Calu3 (cell line): ENCODE results near the gene VSIR. TPM values are rescaled to one million over a fixed set of nuclear protein-coding genes. Genes with fewer than 3 reads are reported as not detected.

ENCODE experiments used
- BruUV-seq: library from RNA; stranded (reverse); fragments of 400-500 nt; replicated peaks from 2 replicates; lab custom pipeline; 2021; lab: Mats Ljungman, UMichigan
- CTCF ChIA-PET: fragments of 300-600 bp; sonication (Branson Sonifier 250); formaldehyde crosslinking; loops from one replicate; lab custom pipeline; 2022; ENCODE audit warnings: antibody characterized with exemption; lab: Charles Lee
- DNase-seq: peaks from one replicate; pipeline ENCODE4 v3.0.0; 2022
- H3K27ac Mint-ChIP-seq: one replicate; pipeline ENCODE4 v1.8.0; 2022; ENCODE audit warnings: mixed read lengths; ENCODE audit not compliant: unreplicated experiment
- H3K27me3 Mint-ChIP-seq: one replicate; pipeline ENCODE4 v1.8.0; 2022; ENCODE audit warnings: mixed read lengths; ENCODE audit not compliant: unreplicated experiment
- H3K36me3 Mint-ChIP-seq: one replicate; pipeline ENCODE4 v1.8.0; 2022; ENCODE audit warnings: mild to moderate bottlenecking, moderate library complexity, mixed read lengths; ENCODE audit not compliant: insufficient read depth, unreplicated experiment
- H3K4me1 Mint-ChIP-seq: one replicate; pipeline ENCODE4 v1.8.0; 2022; ENCODE audit warnings: mild to moderate bottlenecking, low read depth, mixed read lengths; ENCODE audit not compliant: unreplicated experiment
- H3K4me3 Mint-ChIP-seq: one replicate; pipeline ENCODE4 v1.8.0; 2022; ENCODE audit warnings: mild to moderate bottlenecking, low read depth, moderate library complexity, mixed read lengths; ENCODE audit not compliant: unreplicated experiment
- H3K9me3 Mint-ChIP-seq: one replicate; pipeline ENCODE4 v1.8.0; 2022; ENCODE audit warnings: low read depth, mixed read lengths; ENCODE audit not compliant: unreplicated experiment
- intact Hi-C: fragments of 100-400 bp; cut with micrococcal nuclease; formaldehyde crosslinking; loops from one replicate; pipeline ENCODE4 v1.10.0; 2022; ENCODE audit not compliant: unreplicated experiment
- total RNA-seq: library from RNA; stranded (reverse); gene quantifications from 2 replicates; pipeline ENCODE4 v1.2.3, GENCODE V29; 2022
- TF ChIP-seq, protein P1 (sequence below): fragments of 200-600 bp; IDR thresholded peaks from one replicate; pipeline ENCODE4 v1.8.0; 2022; ENCODE audit warnings: antibody characterized with exemption; ENCODE audit not compliant: unreplicated experiment

Gene VSIR
- total RNA-seq, 1 experiment from 2014 or later = 30.1 TPM

- CTCF ChIA-PET = interaction anchor here (0.8 to 1.4 kb wide), 3 partner anchors 45 to 371 kb away, joined by 3 to 5 read pairs (median 3); no protein-coding TSS in a partner anchor
- Mint-ChIP-seq H3K9me3 (no peaks in the 10 kb centered on the region), H3K4me3 (no peak overlapping the region), H3K27ac (peak overlapping the region; percentile 70), H3K27me3 (no peaks in the 10 kb centered on the region), H3K4me1 (peaks cover 18% of the 10 kb centered on the region), H3K36me3 (peaks cover 4% of the 10 kb centered on the region)
- TF ChIP-seq, protein P1, sequence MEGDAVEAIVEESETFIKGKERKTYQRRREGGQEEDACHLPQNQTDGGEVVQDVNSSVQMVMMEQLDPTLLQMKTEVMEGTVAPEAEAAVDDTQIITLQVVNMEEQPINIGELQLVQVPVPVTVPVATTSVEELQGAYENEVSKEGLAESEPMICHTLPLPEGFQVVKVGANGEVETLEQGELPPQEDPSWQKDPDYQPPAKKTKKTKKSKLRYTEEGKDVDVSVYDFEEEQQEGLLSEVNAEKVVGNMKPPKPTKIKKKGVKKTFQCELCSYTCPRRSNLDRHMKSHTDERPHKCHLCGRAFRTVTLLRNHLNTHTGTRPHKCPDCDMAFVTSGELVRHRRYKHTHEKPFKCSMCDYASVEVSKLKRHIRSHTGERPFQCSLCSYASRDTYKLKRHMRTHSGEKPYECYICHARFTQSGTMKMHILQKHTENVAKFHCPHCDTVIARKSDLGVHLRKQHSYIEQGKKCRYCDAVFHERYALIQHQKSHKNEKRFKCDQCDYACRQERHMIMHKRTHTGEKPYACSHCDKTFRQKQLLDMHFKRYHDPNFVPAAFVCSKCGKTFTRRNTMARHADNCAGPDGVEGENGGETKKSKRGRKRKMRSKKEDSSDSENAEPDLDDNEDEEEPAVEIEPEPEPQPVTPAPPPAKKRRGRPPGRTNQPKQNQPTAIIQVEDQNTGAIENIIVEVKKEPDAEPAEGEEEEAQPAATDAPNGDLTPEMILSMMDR = no peak
- no TSS peak for BruUV-seq
- no peak for DNase-seq
- intact Hi-C loops = no loop called here
Measured at GRCh38 chr10:71714031-71714410, 59.3 kb downstream of the VSIR start.

DNA sequence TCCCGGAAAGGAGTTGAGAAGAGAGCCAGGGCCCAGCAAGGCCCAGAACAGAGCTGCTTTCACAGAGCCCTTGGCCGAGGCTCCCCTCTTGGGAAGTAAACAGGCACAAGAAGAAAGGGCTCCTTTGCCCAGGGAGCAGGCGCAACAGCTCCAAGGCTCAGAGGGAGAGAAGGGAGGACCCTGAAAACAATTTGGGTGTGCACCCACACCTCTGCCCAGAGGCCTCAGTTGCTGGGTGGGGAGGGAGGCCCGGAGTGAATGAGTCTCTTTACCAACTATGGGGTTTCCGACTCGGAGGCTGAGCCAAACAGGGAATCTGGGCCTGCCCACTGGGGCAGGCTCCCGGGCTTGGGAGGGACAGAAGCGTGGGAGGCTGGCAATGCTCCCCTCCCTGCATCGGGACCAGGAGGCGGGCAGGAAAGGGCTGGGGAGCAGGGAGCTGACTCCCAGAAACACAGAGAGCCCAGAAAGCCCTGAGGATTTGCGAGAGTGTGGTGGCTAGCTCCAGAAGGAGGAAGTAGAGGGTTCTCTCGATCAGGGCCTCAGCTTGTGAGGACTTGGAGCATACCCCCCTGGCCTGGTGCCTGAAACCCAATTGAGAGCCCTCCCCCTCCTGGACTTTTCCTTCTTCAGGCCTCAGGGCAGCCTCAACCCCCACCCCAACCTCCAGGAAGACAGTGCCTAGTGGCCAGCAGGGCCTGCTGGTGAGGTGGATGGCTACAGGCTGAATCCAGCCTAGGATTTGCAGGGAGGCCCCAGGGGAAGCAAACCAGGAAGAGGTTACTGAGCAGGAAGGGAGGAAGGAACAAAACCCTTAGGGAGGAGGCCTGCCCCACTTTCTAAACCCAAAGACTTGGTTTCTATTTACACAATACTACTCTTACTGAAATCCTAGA, 59.9 kb downstream of the VSIR start:
- CTCF ChIA-PET = interaction anchor here (0.8 to 1.6 kb wide), 4 partner anchors 16 to 370 kb away, joined by 3 to 5 read pairs (median 4); no protein-coding TSS in a partner anchor
- Mint-ChIP-seq H3K4me1 (peaks cover 18% of the 10 kb centered on the region), H3K9me3 (no peaks in the 10 kb centered on the region), H3K27me3 (no peaks in the 10 kb centered on the region), H3K36me3 (peaks cover 4% of the 10 kb centered on the region), H3K4me3 (no peak overlapping the region), H3K27ac (peak overlapping the region; percentile 70)
- intact Hi-C loops = no loop called here
- no TSS peak for BruUV-seq
- peak; percentile 44 for DNase-seq
- TF ChIP-seq, protein P1 = no peak

DNA sequence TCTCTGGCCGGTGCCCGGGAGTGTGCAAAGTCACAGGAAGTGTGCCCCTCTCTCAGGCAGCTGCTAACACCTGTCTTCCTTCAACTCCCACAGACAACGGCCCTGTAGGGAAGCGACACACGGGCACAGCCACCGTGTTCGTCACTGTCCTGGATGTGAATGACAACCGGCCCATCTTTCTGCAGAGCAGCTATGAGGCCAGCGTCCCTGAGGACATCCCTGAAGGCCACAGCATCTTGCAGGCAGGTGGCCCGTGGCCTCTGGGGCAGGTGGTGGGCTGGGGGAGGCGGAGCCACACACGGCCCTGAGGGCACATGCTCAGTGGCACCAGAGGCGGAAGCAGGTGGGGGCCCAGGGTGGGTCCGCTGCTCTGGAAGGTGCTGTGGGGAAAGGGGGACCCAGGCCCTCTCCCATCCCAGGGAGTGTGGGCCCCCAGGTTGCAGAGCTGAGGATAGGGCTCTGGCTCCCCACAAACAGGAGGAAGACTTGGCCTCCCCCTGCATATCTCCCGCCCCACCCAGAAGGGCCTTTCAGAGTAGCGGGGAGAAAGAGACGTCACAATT, 60.7 kb downstream of the VSIR start:
- Mint-ChIP-seq H3K4me1 (peaks cover 18% of the 10 kb centered on the region), H3K36me3 (peaks cover 4% of the 10 kb centered on the region), H3K27me3 (no peaks in the 10 kb centered on the region), H3K9me3 (no peaks in the 10 kb centered on the region), H3K27ac (no peak overlapping the region), H3K4me3 (no peak overlapping the region)
- CTCF ChIA-PET = interaction anchor here (1.1 to 1.6 kb wide), 3 partner anchors 16 to 369 kb away, joined by 3 to 5 read pairs (median 4); no protein-coding TSS in a partner anchor
- intact Hi-C loops = no loop called here
- BruUV-seq = no TSS peak
- TF ChIP-seq, protein P1 = no peak
- DNase-seq = no peak

DNA sequence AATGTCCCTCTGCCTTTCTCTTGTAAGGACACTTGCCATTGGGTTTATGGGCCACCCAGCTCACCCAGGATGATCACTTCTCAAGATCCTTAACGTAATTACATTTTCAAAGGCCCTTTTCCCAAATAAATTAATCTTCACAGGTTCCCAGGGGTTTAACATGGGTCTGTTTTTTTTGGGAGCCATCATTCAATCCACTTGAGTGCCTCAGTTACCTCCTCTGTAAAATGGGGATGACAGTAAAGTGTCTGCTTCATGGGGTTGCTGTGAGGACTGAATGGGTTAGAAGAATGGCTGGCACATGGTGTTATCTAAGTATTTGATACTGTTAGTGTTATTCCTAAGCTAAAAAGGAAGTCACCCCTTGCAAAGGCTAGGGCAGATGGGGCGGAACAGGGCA, 61.1 kb downstream of the VSIR start:
- intact Hi-C loops = no loop called here

More for the DNA sequence above, 61.1 kb downstream of the VSIR start:
- Mint-ChIP-seq H3K27me3 (no peaks in the 10 kb centered on the region), H3K27ac (no peak overlapping the region), H3K36me3 (peaks cover 4% of the 10 kb centered on the region), H3K9me3 (no peaks in the 10 kb centered on the region), H3K4me3 (no peak overlapping the region), H3K4me1 (peaks cover 18% of the 10 kb centered on the region)
- no TSS peak for BruUV-seq
- TF ChIP-seq, protein P1 = no peak
- DNase-seq = no peak
- CTCF ChIA-PET = interaction anchor here (1.6 kb wide), 1 partner anchor 15 kb away, joined by 4 read pairs; no protein-coding TSS in a partner anchor
